IMR-90 (cell line): ENCODE results near the gene CDC5L. TPM values are rescaled to one million over a fixed set of nuclear protein-coding genes. Genes with fewer than 3 reads are reported as not detected.

Experiments used
- ATAC-seq: fragments of 200-7000 bp; cut with Tn5 transposase; 2 replicates; pipeline ENCODE4 v1.9.1; 2020; ENCODE audit warnings: low read depth, mild to moderate bottlenecking, moderate library complexity
- BruUV-seq: library from RNA; stranded (reverse); fragments of 400-500 nt; replicated peaks from 2 replicates; lab custom pipeline; 2021; lab: Mats Ljungman, UMichigan
- CTCF ChIA-PET: fragments of 300-600 bp; formaldehyde crosslinking; extraction: SDS; loops from one replicate; lab custom pipeline; 2021; ENCODE audit warnings: antibody characterized with exemption; lab: Yijun Ruan, JAX
- POLR2A ChIA-PET: fragments of 300-600 bp; sonication (Branson Sonifier 250); formaldehyde crosslinking; loops from one replicate; lab custom pipeline; 2022; ENCODE audit warnings: antibody characterized with exemption; ENCODE audit not compliant: unreplicated experiment; lab: Charles Lee
- DNase-seq: peaks from one replicate; pipeline ENCODE4 v3.0.0; 2013
- H2AFZ ChIP-seq: replicated peaks from 2 replicates; pipeline ENCODE3; 2013; ENCODE audit warnings: low read length, mild to moderate bottlenecking; ENCODE audit not compliant: poor library complexity
- H2AK5ac ChIP-seq: 2 replicates; pipeline ENCODE4 v1.6.1; 2013; ENCODE audit warnings: low read depth, low read length, inconsistent platforms
- H2AK9ac ChIP-seq: replicated peaks from 2 replicates; pipeline ENCODE3; 2013; ENCODE audit warnings: mild to moderate bottlenecking, low read depth, low read length, moderate library complexity; ENCODE audit not compliant: poor library complexity
- H2BK120ac ChIP-seq: 2 replicates; pipeline ENCODE4 v1.6.1; 2013; ENCODE audit warnings: low read depth, low read length, inconsistent platforms
- H2BK15ac ChIP-seq: 3 replicates; pipeline ENCODE4 v1.6.1; 2013; ENCODE audit warnings: low read depth, low read length, inconsistent platforms
- H2BK20ac ChIP-seq: 2 replicates; pipeline ENCODE4 v1.6.1; 2013; ENCODE audit warnings: low read depth, mild to moderate bottlenecking, inconsistent platforms, low read length, moderate library complexity
- H2BK5ac ChIP-seq: 2 replicates; pipeline ENCODE4 v1.6.1; 2013; ENCODE audit warnings: mild to moderate bottlenecking, low read depth, low read length, inconsistent platforms; ENCODE audit not compliant: poor library complexity, severe bottlenecking
- H3K14ac ChIP-seq: replicated peaks from 2 replicates; pipeline ENCODE4 v1.6.1; 2013; ENCODE audit warnings: low read depth, low read length, inconsistent platforms
- H3K18ac ChIP-seq: 2 replicates; pipeline ENCODE4 v1.6.1; 2013; ENCODE audit warnings: low read depth, low read length, control low read depth
- H3K23ac ChIP-seq: 2 replicates; pipeline ENCODE4 v1.6.1; 2013; ENCODE audit warnings: low read depth, low read length, inconsistent platforms
- H3K27ac ChIP-seq: 2 replicates; pipeline ENCODE4 v1.5.1; 2013; ENCODE audit warnings: mild to moderate bottlenecking, control low read depth, low read length; ENCODE audit not compliant: insufficient read depth
- H3K27me3 ChIP-seq: 2 replicates; pipeline ENCODE4 v1.6.1; 2013; ENCODE audit warnings: low read length; ENCODE audit not compliant: control insufficient read depth, insufficient read depth
- H3K36me3 ChIP-seq: 2 replicates; pipeline ENCODE4 v1.6.1; 2013; ENCODE audit warnings: low read length, mixed read lengths; ENCODE audit not compliant: control insufficient read depth, insufficient read depth
- H3K4ac ChIP-seq: 2 replicates; pipeline ENCODE4 v1.6.1; 2013; ENCODE audit warnings: low read depth, low read length, inconsistent platforms
- H3K4me1 ChIP-seq: 2 replicates; pipeline ENCODE4 v1.6.1; 2013; ENCODE audit warnings: low read length, mixed read lengths; ENCODE audit not compliant: control insufficient read depth, insufficient read depth
- H3K4me2 ChIP-seq: 2 replicates; pipeline ENCODE4 v1.6.1; 2013; ENCODE audit warnings: low read depth, mild to moderate bottlenecking, control low read depth, low read length, moderate library complexity
- H3K4me3 ChIP-seq: 2 replicates; pipeline ENCODE4 v1.5.1; 2013; ENCODE audit warnings: low read depth, mild to moderate bottlenecking, control low read depth, low read length, moderate library complexity; ENCODE audit not compliant: insufficient read depth
- H3K56ac ChIP-seq: 2 replicates; pipeline ENCODE4 v1.6.1; 2013; ENCODE audit warnings: low read length, inconsistent platforms; ENCODE audit not compliant: insufficient read depth; ENCODE audit errors: extremely low read depth
- H3K79me1 ChIP-seq, 2 experiments: 2 replicates each; pipeline ENCODE4 v1.6.1; 2013; ENCODE audit warnings: low read length in 2 of 2, inconsistent platforms in 1 of 2, low read depth in 1 of 2
- H3K9ac ChIP-seq: 2 replicates; pipeline ENCODE4 v1.6.1; 2013; ENCODE audit warnings: low read depth, low read length, control low read depth
- H3K9me1 ChIP-seq: 2 replicates; pipeline ENCODE4 v1.6.1; 2013; ENCODE audit warnings: low read length, inconsistent platforms; ENCODE audit not compliant: insufficient read depth
- H3K9me3 ChIP-seq: 2 replicates; pipeline ENCODE4 v1.6.1; 2013; ENCODE audit warnings: low read length; ENCODE audit not compliant: control insufficient read depth, insufficient read depth
- H4K20me1 ChIP-seq: 2 replicates; pipeline ENCODE4 v1.6.1; 2013; ENCODE audit warnings: low read length, inconsistent platforms; ENCODE audit not compliant: insufficient read depth
- H4K5ac ChIP-seq: 2 replicates; pipeline ENCODE4 v1.6.1; 2013; ENCODE audit warnings: mild to moderate bottlenecking, low read depth, low read length, control low read depth
- H4K8ac ChIP-seq, 2 experiments: 2 replicates each; pipeline ENCODE4 v1.6.1; 2013; ENCODE audit warnings: low read depth in 2 of 2, low read length in 2 of 2, control low read depth in 1 of 2, inconsistent platforms in 1 of 2
- H4K91ac ChIP-seq: 2 replicates; pipeline ENCODE4 v1.6.1; 2013; ENCODE audit warnings: low read depth, low read length, inconsistent platforms; ENCODE audit not compliant: insufficient read depth
- BHLHE40 ChIP-seq: fragments of 150-350 bp; IDR thresholded peaks from 2 replicates; pipeline ENCODE4 v1.6.1; 2016; ENCODE audit warnings: mild to moderate bottlenecking, low read depth, low read length
- CEBPB ChIP-seq: IDR thresholded peaks from 2 replicates; pipeline ENCODE4 v1.6.1; 2012; ENCODE audit warnings: low read depth, low read length, improper control_type of control experiment
- CTCF ChIP-seq: conservative IDR thresholded peaks from 2 replicates; pipeline ENCODE4 v1.5.1; 2012; ENCODE audit warnings: mild to moderate bottlenecking, low read depth, low read length, improper control_type of control experiment
- FOS ChIP-seq: fragments of 150-350 bp; IDR thresholded peaks from 2 replicates; pipeline ENCODE4 v1.6.1; 2016; ENCODE audit warnings: low read depth, low read length
- POLR2A ChIP-seq: IDR thresholded peaks from 2 replicates; pipeline ENCODE4 v1.6.1; 2012; ENCODE audit warnings: mild to moderate bottlenecking, low read depth, low read length
- SMC3 ChIP-seq: fragments of 150-350 bp; IDR thresholded peaks from 2 replicates; pipeline ENCODE4 v1.6.1; 2016; ENCODE audit warnings: low read depth, mild to moderate bottlenecking, antibody characterized with exemption, low read length, moderate library complexity
- WGBS, 2 experiments: methylation state at CpG; one replicate each; pipeline versions ENCODE4 v1.1.5 to v1.1.7; 2013; ENCODE audit warnings: missing lambda C conversion rate in 2 of 2; ENCODE audit not compliant: insufficient read length in 1 of 2; ENCODE audit errors: extremely low coverage in 2 of 2; 5-methylcytosine and 5-hydroxymethylcytosine counted together
- dilution Hi-C: fragments of 300-500 bp; cut with HindIII; formaldehyde crosslinking; loops from one replicate; pipeline ENCODE4 v1.14.3; 2018; ENCODE audit warnings: low sequenced_read_pairs; ENCODE audit not compliant: unreplicated experiment
- in situ Hi-C: fragments of 300-500 bp; cut with MboI; formaldehyde crosslinking; loops from 3 replicates; pipeline ENCODE4 v1.14.3; 2019; ENCODE audit warnings: low sequenced_read_pairs, inconsistent platforms, mixed read lengths
- intact Hi-C: fragments of 100-400 bp; cut with micrococcal nuclease; formaldehyde crosslinking; loops from 2 replicates; pipeline ENCODE4 v1.10.0; 2022
- polyA plus RNA-seq, 3 experiments: library from polyadenylated mRNA; depleted of rRNA; stranded (reverse); fragments of >200 nt; gene quantifications; 2 replicates each; pipeline ENCODE4 v1.2.3, GENCODE V29; 2012; ENCODE audit warnings: low replicate concordance in 1 of 3
- total RNA-seq: library from RNA; depleted of rRNA; stranded (reverse); fragments of >200 nt; gene quantifications from 2 replicates; pipeline ENCODE4 v1.2.3, GENCODE V29; 2012
- TF ChIP-seq, protein P1 (sequence below): fragments of 150-350 bp; IDR thresholded peaks from 2 replicates; pipeline ENCODE4 v1.6.1; 2016; ENCODE audit warnings: low read depth, mild to moderate bottlenecking, low read length, moderate library complexity, borderline replicate concordance

Gene CDC5L
- total and polyA plus RNA-seq, 2 of the 4 experiments (the other 2 are of a cell fraction) = 9.9 to 17.7 TPM

- ChIA-PET POLR2A (no interaction called here), CTCF (interaction anchor here (0.6 to 1.1 kb wide), 2 partner anchors 40 to 1078 kb away, joined by 3 to 4 read pairs; no protein-coding TSS in a partner anchor)
- Histone ChIP-seq H3K4me2 (no peak overlapping the region), H2BK20ac (no peak overlapping the region), H3K79me1 (peaks cover 9 to 18% of the 10 kb centered on the region in 2 experiments), H3K9me3 (no peaks in the 10 kb centered on the region), H3K23ac (no peak overlapping the region), H4K5ac (no peak overlapping the region), H3K9ac (no peak overlapping the region), H3K27me3 (no peaks in the 10 kb centered on the region), H4K20me1 (no peaks in the 10 kb centered on the region), H3K14ac (no peak overlapping the region), H3K9me1 (no peaks in the 10 kb centered on the region), H4K91ac (no peak overlapping the region), H3K4me1 (peaks cover 2% of the 10 kb centered on the region; the same call in 1 of the 2 replicates), H3K56ac (no peak overlapping the region), H3K4ac (no peak overlapping the region), H3K27ac (no peak overlapping the region), H2AK9ac (no peak overlapping the region), H3K18ac (no peak overlapping the region), H4K8ac (no peak overlapping the region), H2BK15ac (no peak overlapping the region), H2BK120ac (no peak overlapping the region), H3K36me3 (peaks cover under 1% of the 10 kb centered on the region; the same call in 1 of the 2 replicates), H2AFZ (no peak overlapping the region), H2BK5ac (no peak overlapping the region), H3K4me3 (no peak overlapping the region), H2AK5ac (no peak overlapping the region)
- whole genome bisulfite sequencing, 2 experiments = no CpG with 5 or more reads among the region's 3 CpGs
- TF ChIP-seq CTCF = no peak
- no peak for TF ChIP-seq SMC3
- TF ChIP-seq, protein P1, sequence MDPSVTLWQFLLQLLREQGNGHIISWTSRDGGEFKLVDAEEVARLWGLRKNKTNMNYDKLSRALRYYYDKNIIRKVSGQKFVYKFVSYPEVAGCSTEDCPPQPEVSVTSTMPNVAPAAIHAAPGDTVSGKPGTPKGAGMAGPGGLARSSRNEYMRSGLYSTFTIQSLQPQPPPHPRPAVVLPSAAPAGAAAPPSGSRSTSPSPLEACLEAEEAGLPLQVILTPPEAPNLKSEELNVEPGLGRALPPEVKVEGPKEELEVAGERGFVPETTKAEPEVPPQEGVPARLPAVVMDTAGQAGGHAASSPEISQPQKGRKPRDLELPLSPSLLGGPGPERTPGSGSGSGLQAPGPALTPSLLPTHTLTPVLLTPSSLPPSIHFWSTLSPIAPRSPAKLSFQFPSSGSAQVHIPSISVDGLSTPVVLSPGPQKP = no peak
- TF ChIP-seq CEBPB = no peak
- TF ChIP-seq POLR2A = no peak
- TF ChIP-seq FOS = no peak
- no peak for TF ChIP-seq BHLHE40
- DNase-seq (no peak), ATAC-seq (no peak)
- dilution Hi-C loops (no loop called here), intact Hi-C loops (no loop called here), in situ Hi-C loops (no loop called here)
- no TSS peak for BruUV-seq
Measured at GRCh38 chr6:44435500-44435899, 48.0 kb downstream of the CDC5L start.
